Activated CD8-positive, alpha-beta T cell treated with anti-CD3 and anti-CD28 coated beads for 36 hours (primary cell): ENCODE results near the gene RLF. TPM values are rescaled to one million over a fixed set of nuclear protein-coding genes. Genes with fewer than 3 reads are reported as not detected.

Source experiments
- ATAC-seq: fragments of 200-7000 bp; cut with Tn5 transposase; one replicate; pipeline ENCODE4 v1.10.0; 2021; ENCODE audit warnings: mild to moderate bottlenecking, moderate library complexity
- CTCF ChIA-PET: fragments of 350-600 bp; sonication (Branson Sonifier 250); formaldehyde crosslinking; loops from one replicate; lab custom pipeline; 2021; ENCODE audit warnings: antibody characterized with exemption; lab: Charles Lee
- POLR2A ChIA-PET: fragments of 350-600 bp; sonication (Branson Sonifier 250); formaldehyde crosslinking; loops from one replicate; lab custom pipeline; 2021; ENCODE audit warnings: antibody characterized with exemption; lab: Charles Lee
- DNase-seq: peaks from one replicate; pipeline ENCODE4 v3.0.0-alpha.2; 2020
- H3K27ac Mint-ChIP-seq: one replicate; pipeline ENCODE4 v1.8.0; 2021; ENCODE audit warnings: mild to moderate bottlenecking, mixed read lengths
- H3K27me3 Mint-ChIP-seq: one replicate; pipeline ENCODE4 v1.8.0; 2021; ENCODE audit warnings: mixed read lengths
- H3K36me3 Mint-ChIP-seq: one replicate; pipeline ENCODE4 v1.8.0; 2021; ENCODE audit warnings: low read depth, mixed read lengths
- H3K4me1 Mint-ChIP-seq: one replicate; pipeline ENCODE4 v1.8.0; 2021; ENCODE audit warnings: low read depth, mixed read lengths
- H3K4me3 Mint-ChIP-seq: one replicate; pipeline ENCODE4 v1.8.0; 2021; ENCODE audit warnings: mild to moderate bottlenecking, moderate library complexity, mixed read lengths
- H3K9me3 Mint-ChIP-seq: one replicate; pipeline ENCODE4 v1.8.0; 2021; ENCODE audit warnings: mixed read lengths
- CTCF ChIP-seq: fragments of 200-600 bp; IDR thresholded peaks from one replicate; pipeline ENCODE4 v1.8.0; 2022; ENCODE audit warnings: antibody characterized with exemption, mild to moderate bottlenecking
- intact Hi-C: fragments of 100-400 bp; cut with micrococcal nuclease; formaldehyde crosslinking; loops from one replicate; pipeline ENCODE4 v1.10.0; 2022
- total RNA-seq, 2 experiments: library from RNA; stranded (reverse); gene quantifications; one replicate each; pipeline ENCODE4 v1.2.3, GENCODE V29; 2021

RLF gene
- total RNA-seq, 2 experiments from 2014 or later = 21.2 to 21.3 TPM

- DNase-seq (no peak), ATAC-seq (no peak)
- peaks cover 18% of the 10 kb centered on the region for H3K36me3 Mint-ChIP-seq
- intact Hi-C loops = no loop called here
- POLR2A ChIA-PET = interaction anchor here (0.7 to 1.2 kb wide), 3 partner anchors 9 to 137 kb away, joined by 3 to 4 read pairs (median 3); no protein-coding TSS in a partner anchor
- H3K4me3 Mint-ChIP-seq = no peak overlapping the region
- TF ChIP-seq CTCF = no peak
- peaks cover 2% of the 10 kb centered on the region for H3K9me3 Mint-ChIP-seq
- H3K27ac Mint-ChIP-seq = peak overlapping the region; percentile 14
- CTCF ChIA-PET = interaction anchor here (0.8 to 1.6 kb wide), 5 partner anchors 19 to 260 kb away, joined by 3 to 6 read pairs (median 5); no protein-coding TSS in a partner anchor
- H3K4me1 Mint-ChIP-seq = peaks cover 55% of the 10 kb centered on the region
- H3K27me3 Mint-ChIP-seq = no peaks in the 10 kb centered on the region
These were observed 17.0 kb downstream of the RLF start for GRCh38 chr1:40178200-40178599.

- Mint-ChIP-seq H3K27ac (no peak overlapping the region), H3K4me3 (no peak overlapping the region), H3K36me3 (peaks cover 18% of the 10 kb centered on the region), H3K27me3 (no peaks in the 10 kb centered on the region), H3K9me3 (peaks cover 2% of the 10 kb centered on the region), H3K4me1 (peaks cover 57% of the 10 kb centered on the region)
- ChIA-PET CTCF (interaction anchor here (1.6 kb wide), 1 partner anchor 135 kb away, joined by 6 read pairs; no protein-coding TSS in a partner anchor), POLR2A (no interaction called here)
- ATAC-seq (no peak), DNase-seq (no peak)
- TF ChIP-seq CTCF = no peak
- intact Hi-C loops = no loop called here
These were observed 18.4 kb downstream of the RLF start for GRCh38 chr1:40179496-40180089.

GRCh38 chr1:40183055-40183710 is 22.0 kb downstream of the RLF start:
- ChIA-PET POLR2A (interaction anchor here (0.6 kb wide), 1 partner anchor 13 kb away, joined by 3 read pairs; no protein-coding TSS in a partner anchor), CTCF (interaction anchor here (0.6 to 5.0 kb wide), 21 partner anchors 10 to 220 kb away, joined by 3 to 43 read pairs (median 4); no protein-coding TSS in a partner anchor)
- Mint-ChIP-seq H3K4me3 (no peak overlapping the region), H3K27ac (peak overlapping the region; percentile 16), H3K4me1 (peaks cover 62% of the 10 kb centered on the region), H3K9me3 (peaks cover 2% of the 10 kb centered on the region), H3K36me3 (peaks cover 12% of the 10 kb centered on the region), H3K27me3 (no peaks in the 10 kb centered on the region)
- intact Hi-C loops = no loop called here
- peak; percentile 19 for ATAC-seq
- TF ChIP-seq CTCF = no peak
- DNase-seq = peak; percentile 39

DNA sequence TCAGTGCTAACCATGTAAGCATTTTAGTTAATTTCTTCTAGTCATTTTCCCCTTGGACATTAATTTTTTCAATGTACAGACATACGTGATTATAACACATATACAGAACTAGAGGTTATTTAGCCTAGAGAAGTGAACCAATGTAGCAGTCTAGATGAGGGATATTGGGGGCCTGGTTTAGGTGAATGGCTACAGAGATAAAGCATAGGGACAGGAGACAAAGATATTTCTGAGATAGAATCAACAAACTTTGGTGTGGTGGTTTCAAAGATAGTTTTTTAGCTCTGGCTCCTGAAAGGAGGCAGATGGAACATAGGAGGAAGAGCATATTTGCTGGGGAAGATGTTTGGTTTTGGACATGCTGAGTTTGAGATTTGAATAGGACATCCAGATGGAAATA is 23.0 kb downstream of the RLF start:
- no peak for DNase-seq

More for the DNA sequence above, 23.0 kb downstream of the RLF start:
- ChIA-PET POLR2A (no interaction called here), CTCF (interaction anchor here (0.8 to 5.0 kb wide), 9 partner anchors 16 to 188 kb away, joined by 3 to 43 read pairs (median 3); no protein-coding TSS in a partner anchor)
- intact Hi-C loops = no loop called here
- Mint-ChIP-seq H3K4me3 (no peak overlapping the region), H3K27me3 (no peaks in the 10 kb centered on the region), H3K4me1 (peaks cover 59% of the 10 kb centered on the region), H3K9me3 (peaks cover 2% of the 10 kb centered on the region), H3K27ac (no peak overlapping the region), H3K36me3 (peaks cover 17% of the 10 kb centered on the region)
- TF ChIP-seq CTCF = no peak
- no peak for ATAC-seq
